ENCODE measurements around the gene ABCD4.

DNA sequence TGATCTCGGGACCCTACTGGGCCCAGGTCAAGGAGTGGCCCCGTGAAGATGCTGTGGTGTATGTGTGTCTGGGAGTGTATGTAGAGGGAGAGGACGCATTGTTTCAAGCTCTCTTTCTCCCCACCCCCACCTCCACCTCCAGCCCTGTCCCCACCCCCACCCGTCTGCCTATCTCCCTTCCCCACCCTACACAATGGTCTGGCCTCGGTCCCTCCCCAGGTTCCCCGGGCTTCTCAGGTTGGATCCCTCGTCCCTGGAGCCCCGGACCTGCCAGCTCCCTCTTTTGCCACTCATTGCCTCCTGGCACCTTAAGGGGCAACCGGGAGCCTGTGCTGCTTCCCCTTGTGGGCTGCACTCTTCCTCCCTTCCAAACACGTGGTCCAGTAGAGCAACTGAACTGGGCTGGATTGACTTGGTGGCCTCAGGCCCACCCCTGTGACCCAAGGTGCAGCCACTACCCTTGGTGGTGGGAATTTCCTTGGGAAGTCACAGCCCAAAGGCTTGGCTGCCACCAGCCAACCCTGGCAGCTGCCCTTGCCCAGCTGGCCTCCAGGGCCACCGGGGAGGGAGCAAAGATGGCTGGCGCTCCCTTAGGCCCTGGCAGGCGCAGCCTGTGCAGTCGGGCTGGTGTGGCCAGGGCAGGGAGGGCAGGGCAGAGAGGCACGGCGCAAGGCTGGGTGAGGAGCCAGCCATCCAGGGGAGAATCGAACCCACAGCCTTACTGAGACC lies 46.2 kb upstream of the ABCD4 start:
- TF ChIP-seq, protein P1, sequence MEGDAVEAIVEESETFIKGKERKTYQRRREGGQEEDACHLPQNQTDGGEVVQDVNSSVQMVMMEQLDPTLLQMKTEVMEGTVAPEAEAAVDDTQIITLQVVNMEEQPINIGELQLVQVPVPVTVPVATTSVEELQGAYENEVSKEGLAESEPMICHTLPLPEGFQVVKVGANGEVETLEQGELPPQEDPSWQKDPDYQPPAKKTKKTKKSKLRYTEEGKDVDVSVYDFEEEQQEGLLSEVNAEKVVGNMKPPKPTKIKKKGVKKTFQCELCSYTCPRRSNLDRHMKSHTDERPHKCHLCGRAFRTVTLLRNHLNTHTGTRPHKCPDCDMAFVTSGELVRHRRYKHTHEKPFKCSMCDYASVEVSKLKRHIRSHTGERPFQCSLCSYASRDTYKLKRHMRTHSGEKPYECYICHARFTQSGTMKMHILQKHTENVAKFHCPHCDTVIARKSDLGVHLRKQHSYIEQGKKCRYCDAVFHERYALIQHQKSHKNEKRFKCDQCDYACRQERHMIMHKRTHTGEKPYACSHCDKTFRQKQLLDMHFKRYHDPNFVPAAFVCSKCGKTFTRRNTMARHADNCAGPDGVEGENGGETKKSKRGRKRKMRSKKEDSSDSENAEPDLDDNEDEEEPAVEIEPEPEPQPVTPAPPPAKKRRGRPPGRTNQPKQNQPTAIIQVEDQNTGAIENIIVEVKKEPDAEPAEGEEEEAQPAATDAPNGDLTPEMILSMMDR (IDR thresholded peaks at IDR 0.05) = no peak
- no peak for TF ChIP-seq EP300 (IDR thresholded peaks at IDR 0.05)
